HuH-7 (cell line): ENCODE measurements around the gene FOXK1.
"Not testable (repeated sequence)": the region's sequence is repeated elsewhere in the genome, so short reads cannot be mapped to it uniquely, and the experiment has no call there.

ENCODE experiments used
- DNase-seq: peaks from one replicate; pipeline ENCODE4 v3.0.0; 2011; ENCODE audit warnings: low spot score

Gene FOXK1

DNA sequence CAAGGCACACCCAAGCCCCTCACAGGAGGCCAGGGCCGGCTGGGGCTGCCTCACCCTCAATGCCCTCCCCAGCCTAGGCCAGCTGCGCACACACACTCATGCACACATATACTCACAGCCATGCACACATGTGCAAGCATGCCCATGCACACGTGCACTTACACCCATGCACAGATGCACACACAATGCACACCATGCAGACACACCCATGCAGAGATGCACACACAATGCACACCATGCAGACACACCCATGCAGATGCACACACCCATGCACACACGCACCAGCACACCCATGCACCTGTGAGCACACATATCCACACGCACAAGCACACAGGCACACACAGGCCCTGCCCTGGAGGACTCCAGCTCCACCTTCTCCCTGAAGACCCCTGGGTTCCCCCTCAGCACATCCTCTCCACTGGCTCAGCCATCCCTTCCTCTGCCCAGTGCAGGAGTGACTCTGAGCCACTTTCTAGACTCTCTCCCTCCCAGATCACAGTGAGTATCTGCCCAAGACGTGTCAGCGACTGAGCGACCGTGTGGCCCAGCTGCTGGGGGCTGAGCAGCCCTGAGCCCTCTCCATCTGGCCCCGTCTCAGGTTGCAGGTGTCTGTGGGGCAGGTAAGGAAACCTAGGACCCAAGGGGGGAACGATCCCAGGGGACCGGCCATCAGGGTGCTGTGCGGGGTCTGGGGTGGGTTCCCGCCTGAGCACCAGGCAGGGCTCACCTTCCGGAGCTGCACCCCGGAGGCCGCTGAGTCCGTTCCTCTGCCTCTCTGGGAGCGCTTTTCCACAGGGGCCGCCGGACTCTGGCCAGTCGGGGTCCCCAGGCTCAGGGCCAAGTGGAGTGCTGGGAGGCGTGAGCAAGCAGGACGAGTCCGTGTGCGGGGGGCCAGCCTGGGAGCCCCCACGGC is 119.1 kb downstream of the FOXK1 start:
- no peak for DNase-seq

DNA sequence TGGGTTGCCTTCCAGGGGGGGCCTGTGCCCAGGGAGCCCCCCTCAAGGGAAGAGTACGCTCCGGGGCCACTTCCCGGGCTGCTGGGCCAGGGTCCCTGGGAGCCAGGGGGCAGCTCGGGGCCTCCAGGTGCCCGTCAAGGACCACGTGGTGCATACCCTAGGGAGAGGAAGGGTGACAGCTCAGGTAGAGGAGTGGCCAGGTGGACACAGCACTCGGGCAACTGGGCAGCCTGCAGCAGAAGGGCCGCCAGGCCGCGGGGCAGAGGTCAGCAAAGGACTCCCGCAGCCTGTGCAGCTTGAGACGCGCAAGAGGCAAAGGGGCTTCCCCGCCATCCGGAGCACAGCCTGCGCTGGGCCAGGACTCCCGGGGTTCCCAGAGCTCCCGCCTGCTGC is 119.7 kb downstream of the FOXK1 start:
- no peak for DNase-seq

DNA sequence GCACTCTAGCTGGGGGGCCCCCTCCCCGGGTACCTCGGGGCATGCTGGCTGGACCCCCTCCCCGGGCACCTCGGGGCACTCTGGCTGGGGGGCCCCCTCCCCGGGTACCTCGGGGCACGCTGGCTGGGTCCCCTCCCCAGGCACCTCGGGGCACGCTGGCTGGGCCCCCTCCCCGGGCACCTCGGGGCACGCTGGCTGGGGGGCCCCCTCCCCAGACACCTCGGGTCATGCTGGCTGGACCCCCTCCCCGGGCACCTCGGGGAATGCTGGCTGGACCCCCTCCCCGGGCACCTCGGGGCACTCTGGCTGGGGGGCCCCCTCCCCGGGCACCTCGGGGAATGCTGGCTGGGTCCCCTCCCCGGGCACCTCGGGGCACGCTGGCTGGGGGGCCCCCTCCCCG is 120.5 kb downstream of the FOXK1 start:
- DNase-seq: not testable (repeated sequence)

DNA sequence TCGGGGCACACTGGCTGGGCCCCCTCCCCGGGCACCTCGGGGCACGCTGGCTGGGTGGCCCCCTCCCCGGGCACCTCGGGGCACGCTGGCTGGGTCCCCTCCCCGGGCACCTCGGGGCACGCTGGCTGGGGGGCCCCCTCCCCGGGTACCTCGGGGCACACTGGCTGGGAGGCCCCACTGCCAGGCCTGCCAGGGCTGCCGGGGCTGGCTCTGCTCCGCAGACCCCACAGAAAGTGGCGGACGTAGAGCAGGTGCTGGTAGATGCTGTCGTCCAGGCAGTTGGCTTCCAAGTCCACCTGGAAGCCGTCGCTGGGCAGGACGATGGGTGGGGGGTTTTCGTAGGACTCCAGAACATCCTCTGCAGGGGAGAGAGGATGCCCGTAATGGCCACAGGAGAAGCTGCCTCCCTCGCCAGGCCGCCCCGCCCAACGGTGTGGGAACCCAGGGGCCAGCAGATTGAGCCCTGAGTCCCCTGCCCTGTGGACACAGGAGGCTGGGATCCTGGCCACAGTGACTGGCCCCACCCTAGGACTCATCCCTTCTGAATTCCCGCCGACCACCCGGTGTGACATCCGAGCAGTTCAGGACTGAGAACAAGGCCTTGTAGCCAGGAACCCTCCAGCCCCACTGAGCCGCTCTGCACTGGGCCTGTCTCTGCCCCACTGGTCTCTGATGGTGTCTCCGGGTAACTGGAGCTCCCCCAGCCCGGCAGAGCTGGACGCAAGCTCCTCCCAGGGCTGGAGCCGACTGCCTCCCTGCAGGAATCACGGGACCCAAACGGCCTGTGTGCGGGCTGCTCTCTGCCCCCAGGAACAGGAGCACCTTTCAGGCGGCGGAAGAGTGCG is 121.5 kb downstream of the FOXK1 start:
- no peak for DNase-seq

DNA sequence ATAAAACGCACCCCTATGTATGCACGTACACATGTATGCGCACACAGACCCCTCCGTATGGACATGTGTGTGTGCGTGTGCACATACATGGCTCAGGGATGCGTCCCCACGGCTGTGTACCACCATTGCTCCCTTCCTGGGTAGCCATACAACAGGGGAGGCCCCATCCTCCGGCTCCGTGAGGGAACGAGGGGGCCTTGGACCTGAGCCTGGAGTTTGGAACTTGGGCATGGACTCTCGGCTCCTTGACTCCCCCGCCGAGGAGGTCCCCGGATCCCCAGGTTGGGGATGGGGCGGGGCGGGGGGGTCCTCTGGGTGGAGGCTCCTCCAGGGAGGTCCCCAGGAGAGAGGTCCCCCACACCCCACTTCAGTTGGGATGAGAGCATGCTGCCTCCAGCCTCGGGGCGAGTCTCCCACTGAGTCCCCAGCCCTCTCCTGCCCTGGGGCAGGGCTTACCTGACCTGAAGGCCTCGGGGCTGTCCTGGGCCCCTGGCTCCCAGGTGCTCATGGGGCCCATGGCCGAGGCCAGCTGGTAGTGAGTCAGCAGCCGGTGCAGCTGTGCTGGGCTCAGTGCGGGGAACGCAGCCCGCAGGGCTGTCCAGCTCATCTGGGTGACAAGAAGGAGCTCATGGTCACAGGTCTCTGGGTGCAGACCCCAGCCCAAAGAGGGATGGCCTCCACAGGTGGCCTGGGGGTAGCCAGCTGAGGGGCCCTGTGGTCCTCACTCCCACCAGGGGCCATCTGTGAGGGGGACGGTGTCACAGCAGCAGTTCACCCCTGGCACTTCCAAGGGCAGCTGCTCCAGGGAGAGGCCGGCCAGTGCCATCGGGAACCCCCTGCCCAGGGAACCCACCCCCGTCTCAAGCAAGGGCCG is 123.3 kb downstream of the FOXK1 start:
- no peak for DNase-seq

DNA sequence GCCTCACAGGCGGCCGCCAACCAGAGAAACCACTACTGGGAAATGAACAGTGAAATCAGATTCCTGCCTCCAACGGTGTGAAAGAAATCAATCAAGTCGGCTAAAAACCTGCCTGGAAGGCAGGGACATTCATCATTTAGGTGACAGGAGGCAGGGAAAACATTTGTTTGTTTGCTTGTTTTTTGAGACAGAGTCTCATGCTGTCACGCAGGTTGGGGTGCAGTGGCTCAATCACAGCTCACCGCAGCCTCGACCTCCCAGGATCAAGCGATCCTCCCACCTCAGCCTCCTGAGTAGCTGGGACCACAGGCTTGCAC is 123.8 kb downstream of the FOXK1 start:
- no peak for DNase-seq

DNA sequence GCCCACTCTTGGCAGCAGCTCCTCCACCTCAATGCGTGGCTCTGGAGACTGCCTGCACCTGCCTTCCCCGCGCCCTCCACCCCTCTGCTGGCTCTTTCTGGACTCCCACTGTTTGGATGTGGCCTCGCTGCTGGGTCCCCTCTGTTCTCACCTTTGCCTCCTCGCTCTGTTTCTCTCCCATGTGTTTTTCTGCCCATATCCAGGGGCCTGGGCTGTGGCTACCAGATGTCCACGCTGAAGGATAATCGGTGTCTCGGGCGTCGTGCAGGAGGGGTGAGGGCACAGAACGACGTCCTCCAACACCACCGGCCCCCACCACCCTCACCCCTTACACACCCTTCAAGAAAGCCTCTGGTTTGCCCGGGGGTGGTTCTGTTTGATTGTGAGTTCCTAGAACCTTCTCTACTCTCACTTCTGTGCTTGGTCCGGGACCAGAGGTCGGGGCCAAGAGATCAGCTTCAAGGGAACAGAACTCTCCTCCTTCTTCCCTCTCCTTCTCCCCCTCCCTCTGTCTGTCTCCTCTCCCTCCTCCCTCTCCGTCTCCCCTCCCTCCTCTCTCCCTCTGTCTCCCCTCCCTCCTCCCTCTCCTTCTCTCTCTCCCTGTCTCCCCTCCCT is 125.0 kb downstream of the FOXK1 start:
- DNase-seq: no peak

DNA sequence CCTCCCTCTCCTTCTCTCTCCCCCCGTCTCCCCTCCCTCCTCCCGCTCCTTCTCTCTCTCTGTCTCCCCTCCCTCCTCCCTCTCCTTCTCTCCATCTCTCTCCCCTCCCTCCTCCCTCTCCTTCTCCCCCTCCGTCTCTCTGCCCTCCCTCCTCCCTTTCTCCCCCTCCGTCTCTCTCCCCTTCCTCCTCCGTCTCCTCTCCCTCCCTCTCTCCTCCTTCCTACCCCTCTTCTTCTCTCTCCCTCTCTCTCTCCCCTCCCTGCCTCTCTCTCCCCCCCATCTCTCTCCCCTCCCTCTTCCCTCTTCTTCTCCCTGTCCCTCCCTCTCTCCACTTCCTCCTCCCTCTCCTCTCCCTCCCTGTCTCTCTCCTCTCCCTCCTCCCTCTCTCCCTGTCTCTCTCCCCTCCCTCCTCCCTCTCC is 125.5 kb downstream of the FOXK1 start:
- DNase-seq: no peak

DNA sequence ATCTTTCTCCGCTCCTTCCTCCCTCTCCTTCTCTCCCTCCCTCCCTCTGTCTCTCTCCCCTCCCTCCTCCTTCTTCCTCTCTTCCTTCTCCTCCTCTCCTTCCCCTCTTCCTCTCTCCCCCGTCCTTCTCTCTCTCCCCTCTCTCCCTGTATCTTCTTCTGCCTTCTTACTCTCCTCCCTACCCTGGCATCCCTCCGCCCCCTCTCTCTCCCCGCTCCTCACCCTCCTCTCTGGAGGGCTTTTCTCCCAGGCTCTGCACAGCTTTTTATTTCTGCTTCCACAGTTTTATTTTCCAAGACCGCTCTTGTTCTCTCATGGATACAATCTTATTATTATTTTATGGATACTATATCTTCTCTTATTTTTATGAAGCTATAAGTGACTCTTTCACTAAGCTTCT is 125.9 kb downstream of the FOXK1 start:
- DNase-seq: no peak

DNA sequence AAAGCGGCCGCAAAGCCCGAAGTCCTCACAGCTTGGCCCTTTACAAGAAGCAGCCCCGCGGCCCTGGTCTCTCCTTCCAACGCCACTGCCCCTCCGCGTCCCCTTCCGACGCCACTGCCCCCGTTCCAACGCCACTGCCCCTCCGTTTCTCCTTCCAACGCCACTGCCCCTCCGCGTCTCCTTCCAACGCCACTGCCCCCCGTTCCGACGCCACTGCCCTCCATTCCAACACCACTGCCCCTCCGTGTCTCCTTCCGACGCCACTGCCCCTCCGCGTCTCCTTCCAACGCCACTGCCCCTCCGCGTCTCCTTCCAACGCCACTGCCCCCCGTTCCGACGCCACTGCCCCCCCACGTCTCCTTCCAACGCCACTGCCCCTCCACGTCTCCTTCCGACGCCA is 126.5 kb downstream of the FOXK1 start:
- no peak for DNase-seq

DNA sequence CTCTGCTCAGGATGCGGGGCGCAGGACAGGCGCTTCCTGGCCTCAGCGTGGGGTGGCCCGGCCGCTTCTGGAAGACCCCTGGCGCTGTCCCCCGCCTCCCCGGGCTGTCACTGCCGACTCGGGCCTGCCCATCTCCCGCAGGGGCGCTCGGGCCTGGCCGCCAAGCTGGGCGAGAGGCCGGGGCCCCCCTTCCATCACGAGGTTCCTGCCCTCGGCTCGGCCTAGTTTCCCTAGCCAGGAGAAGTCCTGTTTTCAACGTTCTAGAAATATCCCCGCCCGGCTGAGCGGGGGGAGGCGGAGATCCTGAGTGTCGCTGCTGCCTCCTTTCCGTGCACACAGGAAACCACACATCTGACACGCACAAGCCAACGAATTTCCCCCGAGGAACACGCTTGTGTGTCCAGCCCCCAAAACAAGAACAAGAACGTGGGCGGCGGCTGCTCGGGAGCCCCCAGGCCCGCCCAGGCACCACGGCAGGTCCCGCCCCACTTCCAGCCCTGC is 127.0 kb downstream of the FOXK1 start:
- DNase-seq: no peak

DNA sequence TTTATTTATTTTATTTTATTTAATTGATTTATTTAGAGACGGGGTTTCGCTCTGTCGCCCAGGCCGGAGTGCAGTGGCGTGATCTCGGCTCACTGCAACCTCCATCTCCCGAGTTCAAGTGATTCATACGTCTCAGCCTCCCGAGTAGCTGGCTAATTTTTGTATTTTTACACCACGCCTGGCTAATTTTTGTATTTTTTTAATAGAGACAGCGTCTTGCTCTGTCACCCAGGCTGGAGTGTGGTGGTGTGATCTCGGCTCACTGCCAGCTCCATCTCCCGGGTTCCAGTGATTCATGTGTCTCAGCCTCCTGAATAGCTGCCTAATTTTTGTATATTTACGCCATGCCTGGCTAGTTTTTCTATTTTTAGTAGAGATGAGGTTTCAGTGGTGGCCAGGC is 127.6 kb downstream of the FOXK1 start:
- no peak for DNase-seq

DNA sequence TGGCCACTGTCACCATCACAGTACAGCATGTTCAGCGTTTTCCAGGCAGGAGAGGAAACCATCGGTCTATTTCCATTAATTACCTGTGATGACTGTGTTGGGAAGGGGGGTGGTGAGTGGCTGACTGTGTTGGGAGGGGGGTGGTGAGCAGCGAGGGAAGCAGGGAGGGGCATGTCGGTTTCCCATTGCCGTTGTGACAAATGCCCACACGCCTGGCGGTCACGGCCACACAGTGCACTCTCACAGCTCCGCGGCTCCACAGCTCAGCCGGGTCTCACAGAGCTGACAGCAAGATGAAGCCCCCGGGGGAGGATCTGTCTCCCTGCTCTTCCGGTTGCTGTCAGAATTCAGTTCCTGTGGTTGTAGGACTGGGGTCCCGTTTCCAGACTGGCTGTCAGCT is 132.3 kb downstream of the FOXK1 start:
- DNase-seq: no peak

DNA sequence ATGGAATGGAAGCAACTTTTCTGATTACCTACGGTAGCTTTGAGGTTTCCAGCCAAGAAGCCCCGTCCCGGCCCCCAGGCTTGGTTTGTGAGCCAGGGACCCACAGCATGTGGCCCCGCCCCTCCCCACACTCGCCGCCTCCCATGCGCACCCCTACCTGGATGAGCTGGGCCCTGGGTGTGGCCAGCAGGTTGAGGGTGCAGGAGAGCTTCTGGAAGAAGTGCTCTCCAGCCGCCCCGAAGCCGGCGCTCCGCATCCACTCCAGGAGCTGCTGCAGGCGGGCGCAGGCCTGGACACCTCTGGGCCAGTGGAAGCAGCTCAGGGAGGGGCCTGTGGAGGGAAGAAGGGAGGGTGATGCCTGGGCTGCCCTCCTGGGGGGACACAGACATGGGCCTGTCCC is 133.0 kb downstream of the FOXK1 start:
- no peak for DNase-seq

DNA sequence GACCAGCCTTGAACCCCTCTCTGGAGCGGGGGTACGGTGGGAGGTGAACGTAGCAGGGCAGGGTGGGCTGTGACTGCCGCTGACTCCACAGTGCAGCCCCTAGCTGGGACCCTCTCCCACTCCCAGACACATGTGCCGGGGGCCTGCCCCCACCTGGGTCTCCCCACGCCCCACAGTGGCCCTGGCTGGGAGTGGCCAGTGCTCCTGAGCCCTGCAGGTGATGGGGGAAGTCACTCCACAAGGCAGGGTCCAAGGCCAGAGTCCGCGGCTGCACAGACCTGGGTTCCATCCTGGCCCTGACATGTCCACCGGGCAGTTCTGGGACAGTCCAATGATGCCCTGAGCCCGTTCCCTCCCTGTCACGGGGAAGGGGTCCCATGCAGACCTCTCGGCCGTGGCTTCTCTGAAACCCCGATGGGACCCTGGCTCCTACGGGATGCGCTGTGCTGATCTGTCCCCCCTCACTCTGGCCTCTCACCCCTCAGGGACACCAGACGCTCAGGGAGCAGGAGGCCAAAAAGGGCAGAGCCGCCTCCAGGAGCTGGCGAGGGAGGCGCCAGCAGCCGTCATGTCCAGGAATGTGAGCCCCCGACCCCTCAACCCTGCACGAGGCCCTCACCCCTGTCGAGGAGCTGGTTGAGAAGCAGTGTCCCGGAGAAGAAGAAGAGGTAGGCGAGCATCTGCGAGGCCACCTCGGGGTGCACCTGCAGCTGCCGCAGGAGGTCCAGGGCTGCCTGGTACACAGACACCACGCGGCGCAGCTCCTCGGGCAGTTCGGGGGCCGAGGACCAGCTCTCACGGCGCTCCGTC is 133.7 kb downstream of the FOXK1 start:
- no peak for DNase-seq

DNA sequence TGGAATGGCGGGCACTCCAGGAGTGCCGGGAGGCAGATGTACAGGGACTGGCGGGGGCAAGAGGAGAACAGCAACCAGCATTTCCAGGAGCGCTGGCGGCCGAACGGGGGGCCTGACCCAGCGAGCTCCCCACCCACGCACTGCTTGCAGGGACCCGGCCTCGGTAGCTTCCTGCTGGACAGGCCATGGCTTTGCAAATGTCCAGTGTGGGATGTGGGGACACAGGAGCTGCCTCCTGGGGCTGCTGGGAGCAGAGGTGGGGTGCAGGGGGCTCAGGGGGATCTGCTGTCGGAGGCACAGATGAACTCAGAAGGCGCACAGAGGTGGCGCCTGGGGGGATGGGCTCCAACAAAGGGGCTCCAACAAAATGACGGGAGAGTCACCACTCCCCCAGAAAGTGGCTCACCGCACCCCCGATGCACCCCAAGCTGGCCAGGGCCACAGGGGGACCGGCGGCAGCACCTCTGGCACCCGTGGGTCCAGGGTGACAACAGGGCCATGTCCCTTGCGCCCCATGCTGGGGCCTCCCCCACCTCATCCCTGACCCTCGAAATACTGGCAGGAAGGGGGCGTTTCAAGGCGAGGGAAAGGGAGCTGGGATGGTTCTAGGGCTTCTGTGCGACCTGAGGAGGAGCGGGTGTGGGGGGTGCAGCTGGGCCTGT is 134.5 kb downstream of the FOXK1 start:
- no peak for DNase-seq

DNA sequence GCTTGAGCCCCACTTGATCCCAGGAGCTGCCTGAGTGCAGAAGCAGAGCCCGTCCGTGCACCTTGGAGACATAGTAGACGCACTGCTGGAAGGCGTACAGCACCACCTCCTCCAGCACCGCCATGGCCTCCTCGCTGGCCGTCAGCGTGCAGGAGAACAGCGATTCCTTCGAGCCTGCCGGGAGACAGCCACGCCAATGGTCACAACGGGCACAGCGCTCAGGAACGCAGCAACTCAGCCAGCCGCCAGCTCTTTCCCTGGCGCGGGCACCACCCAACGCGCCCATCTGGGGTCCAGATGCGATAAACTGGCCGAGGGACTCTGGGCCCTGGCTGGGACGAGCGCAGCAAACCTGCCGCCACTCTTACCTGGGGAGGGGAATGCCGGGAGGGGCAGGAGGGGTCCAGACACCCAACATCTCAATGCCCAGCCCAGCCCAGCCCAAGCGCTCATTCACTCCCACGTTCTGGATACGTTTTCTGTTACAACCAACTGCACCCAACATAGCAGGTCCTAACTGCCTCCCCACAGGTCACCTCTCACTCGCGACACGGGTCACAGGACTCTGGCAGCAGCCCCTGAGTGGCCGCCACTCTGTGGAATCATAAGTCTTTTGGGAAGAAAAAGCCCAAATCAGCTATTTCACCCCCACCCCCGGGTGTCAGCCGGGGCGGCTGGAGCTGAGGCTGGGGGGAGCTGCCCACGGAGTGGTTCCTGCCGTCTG is 135.2 kb downstream of the FOXK1 start:
- DNase-seq: no peak

DNA sequence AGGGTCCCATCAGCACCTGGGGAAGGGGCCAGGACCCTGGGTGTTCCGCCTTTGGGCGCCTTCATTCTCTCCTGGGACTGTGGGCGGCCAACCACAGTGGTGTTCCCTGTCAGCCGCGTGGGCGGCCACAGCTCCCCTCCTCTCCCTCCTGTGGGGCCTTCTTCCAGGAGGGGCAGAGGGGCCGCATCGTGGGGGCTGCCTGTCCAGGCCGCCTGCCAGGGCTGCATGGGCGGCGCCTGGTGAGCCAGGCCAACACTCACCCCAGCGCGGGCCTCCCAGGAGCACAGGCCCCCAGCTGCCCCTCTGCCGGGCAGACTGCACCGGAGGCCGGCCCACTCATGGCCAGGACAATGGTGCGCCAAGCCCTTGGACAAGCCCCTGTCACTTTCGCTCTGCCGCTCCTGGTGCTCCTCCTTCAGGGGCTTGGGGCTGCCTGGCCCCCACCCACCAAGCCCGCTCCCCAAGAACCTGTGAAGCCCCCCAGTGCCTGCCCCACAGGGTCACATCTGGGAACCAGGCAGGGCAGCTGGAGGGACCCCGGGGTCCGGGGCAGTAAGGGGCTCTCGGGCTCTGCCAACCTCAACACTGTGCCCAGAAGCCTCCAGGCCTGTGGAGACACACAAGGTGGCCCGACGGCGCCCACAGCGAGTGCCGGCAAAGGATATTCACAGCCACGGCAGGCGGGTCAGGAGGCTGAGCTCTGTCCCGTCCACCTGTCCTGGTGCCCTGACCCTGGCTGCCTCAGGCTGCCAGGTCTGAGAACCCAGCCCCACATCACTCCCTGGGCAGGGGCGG is 136.1 kb downstream of the FOXK1 start:
- DNase-seq: no peak
